HG03175 (cell line): Measurements from ENCODE around the gene LRRC8B.
"Not testable (repeated sequence)": the region's sequence is repeated elsewhere in the genome, so short reads cannot be mapped to it uniquely, and the experiment has no call there.

Source experiments
- ATAC-seq: cut with Tn5 transposase; IDR thresholded peaks from one replicate; pipeline ENCODE4 v1.9.1; 2021; ENCODE audit warnings: mild to moderate bottlenecking, moderate library complexity; ENCODE audit not compliant: unreplicated experiment

Gene LRRC8B

GRCh38 chr1:89524369-89525168 lies at the start of gene LRRC8B:
Gene LRRC8B (plus strand): TSS chr1:89524829. CDS start chr1:89582651, 57,822 bp downstream.
- ATAC-seq = peak; percentile 86

- ATAC-seq = no peak
Measured at GRCh38 chr1:89475269-89475668, 49.4 kb upstream of the LRRC8B start.

- no peak for ATAC-seq
Measured at GRCh38 chr1:89476072-89476471, 48.6 kb upstream of the LRRC8B start.

- peak; percentile 64 for ATAC-seq
Measured at GRCh38 chr1:89483010-89483756, 41.4 kb upstream of the LRRC8B start.

DNA sequence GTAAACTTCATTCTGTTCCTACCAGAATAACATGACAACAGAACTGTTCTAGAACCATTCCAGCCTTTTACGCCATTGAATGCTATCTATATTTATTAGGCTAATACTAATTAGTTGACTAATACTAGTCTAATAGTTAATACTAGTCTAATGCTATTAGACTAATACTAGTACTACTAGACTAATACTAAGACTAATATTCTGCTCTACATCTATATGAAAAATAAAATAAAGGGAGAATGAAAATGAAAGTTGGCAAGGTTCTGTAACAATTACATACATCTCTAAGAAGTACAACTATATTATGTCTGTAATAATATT lies 40.9 kb upstream of the LRRC8B start:
- ATAC-seq = no peak

DNA sequence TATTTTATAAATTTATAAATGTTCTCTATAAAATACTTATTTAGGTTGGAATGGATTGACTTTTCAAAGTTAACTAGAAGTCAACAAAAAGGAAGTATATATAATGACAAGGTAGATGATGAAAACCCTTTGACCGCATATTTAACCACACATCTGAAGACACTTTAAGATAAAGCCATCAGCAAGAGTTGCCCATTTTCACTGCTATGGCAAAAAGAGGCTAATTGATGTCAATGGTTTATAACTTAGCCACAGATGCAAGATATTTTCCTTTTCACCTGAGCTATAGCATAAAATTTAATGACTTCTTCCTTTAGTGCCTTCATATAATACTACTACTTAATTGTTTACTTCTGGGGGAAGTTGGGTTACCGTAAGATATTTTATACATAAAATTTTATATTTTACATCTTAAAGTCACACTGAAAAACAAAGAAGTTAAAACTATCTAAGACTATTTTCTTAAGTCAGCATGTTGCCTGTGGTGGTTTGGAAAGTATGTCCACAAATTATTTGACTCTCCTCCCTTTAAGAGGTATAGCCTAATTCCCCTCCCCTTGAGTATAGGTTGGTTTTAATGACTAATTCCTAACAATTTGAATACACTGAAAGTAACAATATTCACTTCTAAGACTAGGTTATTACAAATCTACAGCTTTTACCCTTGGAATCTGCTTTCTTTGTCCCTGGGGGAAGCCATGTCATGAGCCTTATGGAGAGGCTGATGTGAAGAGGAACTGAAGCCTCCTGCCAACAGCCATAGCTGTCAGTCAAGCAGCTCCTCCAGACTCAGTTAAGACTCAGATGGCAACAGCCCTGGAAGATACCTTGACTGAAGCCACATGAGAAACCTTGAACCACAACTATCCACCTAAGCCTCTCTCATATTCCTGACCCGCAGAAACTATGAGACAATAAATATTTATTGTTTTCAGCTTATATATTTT lies 40.3 kb upstream of the LRRC8B start:
- ATAC-seq = no peak

DNA sequence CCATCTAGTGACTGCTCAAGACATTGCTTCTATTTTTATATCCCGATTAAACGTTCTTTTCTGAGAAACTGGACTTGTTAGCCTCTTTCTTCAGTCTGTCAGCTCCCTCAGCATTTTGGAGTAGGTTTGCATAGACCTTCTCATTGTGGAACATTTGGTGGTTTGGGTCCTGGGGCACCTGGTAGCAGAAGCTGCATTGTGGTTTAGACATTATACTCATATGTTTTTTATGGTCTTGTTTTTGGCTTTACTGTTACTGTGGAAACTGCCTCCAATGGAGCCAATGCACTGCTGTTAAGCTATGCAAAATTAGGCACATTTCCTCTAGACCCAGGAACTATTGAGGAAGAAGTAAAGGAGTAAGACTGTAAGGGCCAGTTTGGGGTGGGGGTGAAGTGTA lies 36.7 kb upstream of the LRRC8B start:
- no peak for ATAC-seq

GRCh38 chr1:89489047-89489729 lies 35.4 kb upstream of the LRRC8B start:
- ATAC-seq = no peak

DNA sequence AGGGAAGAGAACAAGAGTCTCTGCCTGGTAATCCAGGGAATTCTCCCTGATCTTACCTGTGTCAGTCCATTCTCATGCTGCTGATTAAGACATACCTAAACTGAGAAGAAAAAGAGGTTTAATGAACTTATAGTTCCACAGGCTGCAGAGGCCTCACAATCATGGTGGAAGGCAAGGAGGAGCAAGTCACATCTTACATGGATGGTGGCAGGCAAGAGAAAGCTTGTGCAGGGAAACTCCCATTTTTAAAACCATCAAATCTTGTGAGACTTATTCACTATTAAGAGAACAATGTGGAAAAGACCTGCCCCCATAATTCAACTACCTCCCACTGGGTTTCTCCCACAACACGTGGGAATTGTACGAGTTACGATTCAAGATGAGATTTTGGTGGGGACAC lies 34.2 kb upstream of the LRRC8B start:
- ATAC-seq = no peak

GRCh38 chr1:89499320-89499719 lies 25.3 kb upstream of the LRRC8B start:
- ATAC-seq = no peak

DNA sequence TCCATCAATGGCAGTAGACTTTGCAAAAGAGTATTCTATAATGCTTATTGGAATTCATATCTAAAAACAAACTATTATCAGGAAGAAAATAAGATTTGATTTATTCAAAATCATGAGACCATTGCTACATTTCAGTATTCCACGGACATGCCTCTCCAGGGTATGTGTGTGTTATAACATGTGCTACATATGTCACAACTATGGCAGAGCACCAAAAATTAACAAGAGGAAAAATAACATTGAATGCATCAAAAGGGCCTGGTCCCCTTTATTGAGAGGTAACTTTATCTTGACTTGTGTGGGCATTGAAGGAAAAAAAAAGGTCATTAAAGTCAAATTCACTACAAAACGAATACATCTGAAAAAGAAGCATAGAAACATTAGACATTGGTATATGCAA lies 22.6 kb upstream of the LRRC8B start:
- ATAC-seq = no peak

- no peak for ATAC-seq
Measured at GRCh38 chr1:89502895-89503294, 21.7 kb upstream of the LRRC8B start.

DNA sequence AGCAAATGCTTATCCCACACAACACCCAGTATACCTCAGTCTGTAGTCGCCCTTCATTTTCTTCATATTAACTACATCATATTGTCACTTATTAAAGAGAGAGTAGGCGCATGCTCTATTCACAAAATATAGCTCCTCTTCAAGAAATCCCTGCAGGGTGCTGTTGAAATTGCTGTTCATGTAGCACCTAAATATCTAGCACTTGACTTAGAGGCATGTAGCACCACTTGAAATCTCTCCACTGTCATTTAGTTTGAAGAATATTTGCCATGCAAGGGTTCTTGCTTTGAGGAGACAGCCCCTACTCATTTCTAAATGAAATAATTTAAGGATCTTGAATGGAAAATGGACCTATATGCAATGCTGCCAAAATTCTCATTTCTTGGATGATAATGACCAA lies 20.9 kb upstream of the LRRC8B start:
- ATAC-seq = no peak

- ATAC-seq = not testable (repeated sequence)
Measured at GRCh38 chr1:89510061-89510460, 14.6 kb upstream of the LRRC8B start.

DNA sequence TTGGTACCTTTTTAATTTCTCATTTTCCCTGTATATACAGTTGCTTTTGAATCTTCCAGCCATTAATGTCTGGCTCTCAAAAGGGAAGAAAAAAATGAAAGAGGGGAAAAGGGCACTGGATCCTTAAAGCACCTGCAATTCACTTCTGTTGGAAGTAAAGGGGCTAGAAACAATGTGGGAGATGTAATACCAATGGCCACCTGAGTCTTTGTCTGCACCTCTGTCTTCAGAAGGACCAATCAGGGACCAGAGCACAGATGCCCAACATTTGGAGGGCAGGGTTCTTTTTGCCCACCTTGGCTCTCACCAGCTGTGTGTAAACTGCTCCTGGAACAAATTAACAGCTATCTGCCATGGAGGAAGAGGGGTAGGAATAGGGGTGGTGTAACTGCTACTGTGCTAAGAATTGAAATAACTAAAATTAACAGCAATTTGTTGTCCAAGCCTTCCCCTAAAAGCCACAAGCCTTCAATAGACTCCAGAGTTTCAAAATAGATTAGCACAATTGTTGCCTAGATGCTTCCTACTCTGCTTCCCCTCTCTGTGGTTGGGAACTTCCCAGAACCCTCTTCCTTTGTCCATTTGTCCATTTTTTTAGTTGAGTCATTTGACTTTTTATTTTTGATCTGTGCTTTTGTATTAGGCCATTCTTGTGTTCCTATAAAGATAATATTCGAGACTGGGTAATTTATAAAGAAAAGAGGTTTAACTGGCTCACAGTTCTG lies 11.5 kb upstream of the LRRC8B start:
- no peak for ATAC-seq

DNA sequence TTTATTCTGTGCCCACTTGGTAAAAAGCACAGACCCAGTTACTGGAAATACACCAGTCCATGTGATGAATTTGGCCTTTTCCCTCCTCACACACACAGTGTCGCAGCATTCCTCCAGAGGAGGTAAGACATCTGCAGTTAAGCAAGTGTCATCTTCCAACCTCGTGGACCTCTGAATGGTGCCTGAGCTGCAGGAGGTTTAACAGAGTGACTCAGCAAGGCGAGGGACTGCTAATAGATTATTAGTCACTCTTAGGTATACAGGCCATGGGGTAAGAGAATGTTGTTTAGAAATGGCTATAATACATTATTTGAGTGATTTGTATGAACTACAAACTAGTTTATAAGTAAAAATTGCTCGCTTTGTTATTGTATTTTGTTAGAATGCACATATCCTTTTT lies 8.6 kb upstream of the LRRC8B start:
- ATAC-seq = no peak

DNA sequence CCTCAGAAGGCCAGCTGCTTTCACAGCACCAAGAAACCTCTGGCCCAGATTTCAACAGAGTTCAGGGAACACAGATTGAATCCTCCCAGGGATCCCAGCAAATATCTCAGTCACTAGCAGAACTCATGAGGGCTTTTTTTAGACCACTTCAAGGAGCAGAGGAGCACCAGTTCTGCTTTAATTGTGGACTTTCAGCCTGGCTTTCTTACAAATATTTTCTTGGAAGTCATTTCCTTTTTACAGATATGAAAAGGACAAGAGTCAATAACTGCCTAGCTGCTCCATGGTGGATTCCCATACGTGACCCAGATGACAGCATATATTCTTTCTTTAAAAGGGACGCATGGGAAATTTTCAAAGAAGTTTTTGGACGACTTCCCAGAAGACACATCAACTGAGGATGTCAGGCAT lies 6.4 kb upstream of the LRRC8B start:
- ATAC-seq = no peak

DNA sequence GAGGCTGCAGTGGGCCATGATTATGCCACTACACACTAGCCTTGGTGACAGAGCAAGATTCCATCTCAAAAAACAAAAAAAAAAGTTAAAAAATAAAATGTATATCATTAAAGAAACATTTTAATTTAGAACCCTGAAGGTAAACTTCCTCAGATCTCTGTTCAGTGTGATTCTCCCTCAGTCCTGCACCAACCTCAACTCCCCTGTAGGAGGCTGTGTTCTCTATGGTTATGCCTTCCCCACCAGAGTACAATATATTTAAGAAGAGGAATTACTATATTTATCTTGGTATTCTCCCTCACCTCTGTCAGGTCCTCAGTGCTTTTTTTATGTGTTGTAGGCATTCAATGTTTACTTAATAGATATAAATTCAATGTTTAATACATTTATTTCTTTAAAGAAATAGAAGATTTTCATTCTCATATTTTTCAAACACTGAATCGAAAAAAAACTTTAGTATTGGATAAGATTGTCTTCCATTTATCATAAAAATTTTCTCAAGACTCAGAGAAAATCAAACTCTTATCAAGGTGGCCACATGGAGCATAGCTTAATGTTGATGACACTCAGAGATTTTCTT lies 4.8 kb upstream of the LRRC8B start:
- peak; percentile 66 for ATAC-seq

DNA sequence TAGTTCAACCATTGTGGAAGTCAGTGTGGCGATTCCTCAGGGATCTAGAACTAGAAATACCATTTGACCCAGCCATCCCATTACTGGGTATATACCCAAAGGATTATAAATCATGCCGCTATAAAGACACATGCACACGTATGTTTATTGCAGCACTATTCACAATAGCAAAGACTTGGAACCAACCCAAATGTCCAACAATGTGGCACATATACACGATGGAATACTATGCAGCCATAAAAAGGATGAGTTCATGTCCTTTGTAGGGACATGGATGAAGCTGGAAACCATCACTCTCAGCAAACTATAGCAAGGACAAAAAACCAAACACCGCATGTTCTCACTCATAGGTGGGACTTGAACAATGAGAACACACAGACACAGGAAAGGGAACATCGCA lies 2.7 kb upstream of the LRRC8B start:
- not testable (repeated sequence) for ATAC-seq
